ENCODE data around the gene TEX22. TPM values are rescaled to one million over a fixed set of nuclear protein-coding genes. Genes with fewer than 3 reads are reported as not detected.

Gene TEX22
- total RNA-seq, 1 donor, result 0.27 TPM

DNA sequence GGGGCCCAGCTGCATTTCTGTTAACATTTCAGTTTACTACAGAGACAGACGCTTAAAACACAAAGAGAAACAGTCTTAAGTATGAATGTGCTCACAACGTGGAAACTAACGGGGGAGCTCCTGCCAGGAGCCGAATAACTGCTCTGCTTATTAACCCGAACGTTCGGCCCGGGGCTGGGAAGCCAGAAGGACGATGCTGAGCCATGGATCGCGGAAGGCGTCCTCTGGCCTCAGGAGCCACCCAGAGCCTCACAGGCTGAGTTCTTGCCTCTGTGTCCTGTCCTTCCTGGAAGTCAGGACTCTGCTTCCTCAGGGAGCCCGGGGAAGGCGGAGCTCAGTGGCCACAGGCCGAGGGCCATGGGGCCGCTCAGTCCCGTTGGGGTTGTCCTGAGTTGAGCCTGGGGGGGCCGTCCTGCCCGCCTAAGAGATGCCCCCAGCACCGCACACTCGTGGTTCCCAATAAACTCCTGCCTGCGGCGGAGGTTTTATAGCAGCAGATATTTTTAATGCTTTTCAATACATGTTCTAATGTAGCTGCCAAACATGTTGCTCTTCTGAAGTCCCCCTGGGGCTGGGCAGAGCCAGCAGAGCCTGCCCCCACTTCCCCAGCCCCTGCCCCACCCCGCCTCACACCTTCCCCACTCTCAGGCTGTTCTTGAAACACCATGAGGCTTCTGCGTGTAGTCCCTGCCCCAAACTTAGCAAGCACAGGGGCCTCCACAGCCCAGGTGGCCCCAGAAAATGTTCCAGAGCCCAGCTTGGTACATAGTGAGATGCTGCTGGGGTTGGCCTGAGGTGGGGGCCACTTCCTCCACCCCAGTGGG lies 3.4 kb upstream of the TEX22 start:
- TF ChIP-seq, protein P1, sequence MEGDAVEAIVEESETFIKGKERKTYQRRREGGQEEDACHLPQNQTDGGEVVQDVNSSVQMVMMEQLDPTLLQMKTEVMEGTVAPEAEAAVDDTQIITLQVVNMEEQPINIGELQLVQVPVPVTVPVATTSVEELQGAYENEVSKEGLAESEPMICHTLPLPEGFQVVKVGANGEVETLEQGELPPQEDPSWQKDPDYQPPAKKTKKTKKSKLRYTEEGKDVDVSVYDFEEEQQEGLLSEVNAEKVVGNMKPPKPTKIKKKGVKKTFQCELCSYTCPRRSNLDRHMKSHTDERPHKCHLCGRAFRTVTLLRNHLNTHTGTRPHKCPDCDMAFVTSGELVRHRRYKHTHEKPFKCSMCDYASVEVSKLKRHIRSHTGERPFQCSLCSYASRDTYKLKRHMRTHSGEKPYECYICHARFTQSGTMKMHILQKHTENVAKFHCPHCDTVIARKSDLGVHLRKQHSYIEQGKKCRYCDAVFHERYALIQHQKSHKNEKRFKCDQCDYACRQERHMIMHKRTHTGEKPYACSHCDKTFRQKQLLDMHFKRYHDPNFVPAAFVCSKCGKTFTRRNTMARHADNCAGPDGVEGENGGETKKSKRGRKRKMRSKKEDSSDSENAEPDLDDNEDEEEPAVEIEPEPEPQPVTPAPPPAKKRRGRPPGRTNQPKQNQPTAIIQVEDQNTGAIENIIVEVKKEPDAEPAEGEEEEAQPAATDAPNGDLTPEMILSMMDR (IDR thresholded peaks at IDR 0.05; ENCODE audit: insufficient read depth, low read length), result no peak
- no peak overlapping the region for H3K4me3 ChIP-seq (ENCODE audit: low read depth, low read length)
- DNase-seq (ENCODE audit: low read depth), result no peak

- DNase-seq (ENCODE audit: low read depth), result no peak
- no peak overlapping the region for H3K4me3 ChIP-seq (ENCODE audit: low read depth, low read length)
- TF ChIP-seq, protein P1 (IDR thresholded peaks at IDR 0.05; ENCODE audit: insufficient read depth, low read length), result no peak
These were observed 2.8 kb upstream of the TEX22 start for GRCh38 chr14:105395538-105395854.

DNA sequence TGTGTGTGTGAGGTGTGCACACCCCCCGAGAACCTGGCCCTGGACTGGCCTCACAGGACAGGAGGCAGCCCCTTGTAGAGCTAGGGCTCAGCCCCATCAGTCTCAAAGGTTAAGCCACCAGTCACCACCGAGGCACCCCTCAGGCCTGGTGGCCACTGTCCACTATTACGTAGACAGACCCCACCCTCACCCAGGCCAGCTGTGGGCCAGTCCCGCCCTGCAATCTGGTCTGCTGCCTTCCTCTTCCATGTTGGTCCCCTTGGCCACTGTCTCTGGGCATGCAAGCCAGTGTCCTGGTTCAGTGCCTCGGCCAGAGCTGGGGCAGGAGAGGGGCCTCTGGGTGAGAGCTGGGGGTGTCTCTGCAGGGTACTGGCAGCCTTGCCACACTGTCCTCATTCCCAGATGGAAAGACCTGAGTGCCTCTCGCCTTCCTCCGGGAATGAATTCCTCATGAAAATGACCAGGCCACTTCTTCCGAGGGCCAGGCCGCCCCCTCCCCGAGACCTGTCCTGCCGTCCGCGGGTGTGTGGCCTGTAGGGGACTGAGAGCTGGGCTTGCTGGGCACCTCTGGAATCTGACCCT lies 897 bp upstream of the TEX22 start:
- TF ChIP-seq, protein P1 (IDR thresholded peaks at IDR 0.05; ENCODE audit: insufficient read depth, low read length), result no peak
- no peak for DNase-seq (ENCODE audit: low read depth)
- peak overlapping the region; percentile 86 for H3K4me3 ChIP-seq (ENCODE audit: low read depth, low read length)

GRCh38 chr14:105398726-105399465 lies 558 bp downstream of the TEX22 start:
- no peak for DNase-seq (ENCODE audit: low read depth)
- TF ChIP-seq, protein P1 (IDR thresholded peaks at IDR 0.05; ENCODE audit: insufficient read depth, low read length), result no peak

DNA sequence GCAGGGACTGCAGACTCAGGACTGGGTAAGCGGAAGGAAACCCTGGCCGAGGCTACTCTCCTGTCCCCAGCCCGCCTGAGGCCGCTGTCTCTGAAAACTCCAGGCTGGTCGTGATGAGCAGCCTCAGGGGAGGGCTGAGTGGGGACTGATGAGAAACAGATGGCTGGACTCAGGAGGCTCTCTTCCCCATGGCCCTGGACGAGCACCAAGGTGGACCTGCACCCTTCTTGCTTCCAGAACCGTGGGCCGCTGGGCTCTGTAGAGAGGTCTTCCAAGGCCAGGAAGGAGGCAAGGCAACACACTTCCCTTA lies 1.1 kb downstream of the TEX22 start:
- TF ChIP-seq, protein P1 (IDR thresholded peaks at IDR 0.05; ENCODE audit: insufficient read depth, low read length), result no peak
- DNase-seq (ENCODE audit: low read depth), result no peak
- H3K4me3 ChIP-seq (ENCODE audit: low read depth, low read length), result peak overlapping the region; percentile 86

More at GRCh38 chr14:105398726-105399465, 558 bp downstream of the TEX22 start:
- H3K4me3 ChIP-seq (ENCODE audit: low read depth, low read length), result peak overlapping the region; percentile 86

GRCh38 chr14:105400016-105400415 lies 1.7 kb downstream of the TEX22 start:
- no peak for DNase-seq (ENCODE audit: low read depth)
- TF ChIP-seq, protein P1 (IDR thresholded peaks at IDR 0.05; ENCODE audit: insufficient read depth, low read length), result no peak
- H3K4me3 ChIP-seq (ENCODE audit: low read depth, low read length), result no peak overlapping the region

Measured in fibroblast of the aortic adventitia (primary cell).